Kidney epithelial cell (primary cell): ENCODE data around the gene COA6. TPM values are rescaled to one million over a fixed set of nuclear protein-coding genes. Genes with fewer than 3 reads are reported as not detected.
"Not testable (repeated sequence)": the region's sequence is repeated elsewhere in the genome, so short reads cannot be mapped to it uniquely, and the experiment has no call there.

Experiments used
- DNase-seq: peaks from one replicate; pipeline ENCODE4 v3.0.0-alpha.2; 2010; ENCODE audit warnings: low read depth
- H3K27me3 ChIP-seq: 2 replicates; pipeline ENCODE4 v1.6.0; 2011; ENCODE audit warnings: low read length; ENCODE audit not compliant: control insufficient read depth, insufficient read depth
- H3K36me3 ChIP-seq: 2 replicates; pipeline ENCODE4 v1.5.1; 2011; ENCODE audit warnings: low read length; ENCODE audit not compliant: control insufficient read depth, insufficient read depth
- H3K4me3 ChIP-seq: 2 replicates; pipeline ENCODE4 v1.5.1; 2011; ENCODE audit warnings: low read depth, mild to moderate bottlenecking, control low read depth, low read length
- CTCF ChIP-seq: IDR thresholded peaks from 2 replicates; pipeline ENCODE4 v1.5.1; 2011; ENCODE audit warnings: mild to moderate bottlenecking, moderate library complexity, low read length, control low read depth, inconsistent platforms; ENCODE audit not compliant: insufficient read depth, poor library complexity, severe bottlenecking
- total RNA-seq: library from RNA; depleted of rRNA; stranded (reverse); fragments of >200 nt; gene quantifications from 2 replicates; pipeline ENCODE4 v1.2.3, GENCODE V29; 2015

COA6 gene
- total RNA-seq, 1 donor from 2014 or later: 46.2 TPM

DNA sequence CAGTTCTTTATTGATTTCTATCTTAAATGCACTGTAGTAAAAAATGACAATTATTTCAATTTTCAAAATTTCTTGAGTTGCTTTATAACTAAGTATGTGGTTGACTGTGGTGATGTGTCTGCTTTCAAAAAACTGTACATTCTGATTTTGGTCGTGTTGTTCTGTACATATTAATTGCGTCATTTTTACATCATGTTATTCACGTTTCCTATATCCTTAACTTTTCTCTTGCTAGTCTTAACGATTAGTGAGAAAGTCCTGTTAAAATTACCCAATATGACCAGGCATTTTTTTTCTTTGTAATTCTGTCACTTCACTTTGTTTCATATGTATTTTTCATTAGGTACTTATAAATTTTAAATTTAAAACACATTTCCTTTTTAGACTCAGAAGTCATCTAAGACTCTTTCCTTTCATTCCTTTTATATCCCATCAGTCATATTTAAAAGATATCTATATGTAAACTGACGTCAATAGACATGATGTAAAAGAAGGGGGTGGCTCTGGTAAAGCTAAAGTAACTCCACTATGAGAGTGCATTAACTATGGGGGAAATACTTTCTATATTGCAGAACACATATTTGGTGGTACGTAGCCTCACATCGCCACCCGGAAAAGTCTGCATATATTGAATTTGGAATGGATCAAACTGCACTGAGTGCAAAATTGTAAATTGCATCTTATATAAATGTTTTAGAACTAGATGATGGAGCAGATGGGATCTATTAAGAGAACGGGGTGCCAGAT is 1.1 kb upstream of the COA6 start:
- TF ChIP-seq CTCF: no peak
- Histone ChIP-seq H3K4me3 (peak overlapping the region; percentile 70), H3K27me3 (no peaks in the 10 kb centered on the region), H3K36me3 (peaks cover 1% of the 10 kb centered on the region)
- DNase-seq: no peak

DNA sequence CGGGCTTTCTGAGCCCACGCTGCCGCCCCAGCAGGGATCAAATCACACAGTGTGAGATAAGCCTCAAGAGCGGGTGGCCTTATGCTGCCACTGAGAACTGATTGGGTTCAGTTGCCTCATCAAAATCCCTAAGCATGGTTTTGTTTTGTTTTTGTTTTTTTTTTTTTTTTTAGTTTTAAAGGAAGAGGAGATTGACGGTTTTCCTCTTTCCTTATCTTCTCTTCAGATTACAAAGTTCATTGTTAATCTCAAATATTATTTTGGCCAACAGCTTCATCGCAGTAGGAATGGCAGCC is 651 bp downstream of the COA6 start:
- Histone ChIP-seq H3K4me3 (peak overlapping the region; percentile 70), H3K27me3 (no peaks in the 10 kb centered on the region), H3K36me3 (peaks cover 1% of the 10 kb centered on the region)
- no peak for DNase-seq
- no peak for TF ChIP-seq CTCF

- Histone ChIP-seq H3K27me3 (no peaks in the 10 kb centered on the region), H3K4me3 (no peak overlapping the region), H3K36me3 (peaks cover 1% of the 10 kb centered on the region)
- DNase-seq: no peak
- no peak for TF ChIP-seq CTCF
Observed at GRCh38 chr1:234375672-234376071, 2.4 kb downstream of the COA6 start.

- not testable (repeated sequence) for DNase-seq, H3K27me3 ChIP-seq, H3K36me3 ChIP-seq, H3K4me3 ChIP-seq
Observed at GRCh38 chr1:234379591-234380109, 6.4 kb downstream of the COA6 start.

GRCh38 chr1:234381699-234382555 is 8.7 kb downstream of the COA6 start:
- no peak overlapping the region for H3K4me3 ChIP-seq
- no peak for DNase-seq
- TF ChIP-seq CTCF: no peak
- no peaks in the 10 kb centered on the region for H3K36me3 ChIP-seq
- no peaks in the 10 kb centered on the region for H3K27me3 ChIP-seq

DNA sequence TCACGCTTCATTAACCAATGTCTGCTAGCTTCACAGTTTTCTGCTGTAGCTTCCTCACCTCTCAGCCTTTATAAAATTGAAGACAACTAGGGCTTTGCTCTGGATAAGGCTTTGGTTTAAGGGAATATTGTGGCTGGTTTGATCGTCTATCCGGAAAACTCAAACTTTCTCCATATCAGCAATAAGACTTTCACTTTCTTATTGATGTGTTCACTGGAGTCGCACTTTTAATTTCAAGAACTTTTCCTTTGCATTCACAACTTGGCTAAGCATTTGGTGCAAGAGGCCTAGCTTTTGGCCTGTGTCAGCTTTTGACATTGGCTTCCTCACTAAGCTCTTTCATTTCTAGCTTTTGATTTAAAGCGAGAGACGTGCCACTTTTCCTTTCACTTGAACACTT is 12.9 kb downstream of the COA6 start:
- Histone ChIP-seq H3K4me3 (no peak overlapping the region), H3K36me3 (no peaks in the 10 kb centered on the region), H3K27me3 (no peaks in the 10 kb centered on the region)
- DNase-seq: no peak
- no peak for TF ChIP-seq CTCF
